GM23338 (cell line): Measurements from ENCODE around the gene SLC19A2. TPM values are rescaled to one million over a fixed set of nuclear protein-coding genes. Genes with fewer than 3 reads are reported as not detected.

Source experiments
- ATAC-seq: fragments of 200-7000 bp; cut with Tn5 transposase; 3 replicates; pipeline ENCODE4 v1.9.1; 2020
- DNase-seq: peaks from one replicate; pipeline ENCODE4 v3.0.0-alpha.2; 2015; ENCODE audit warnings: low spot score
- H2AFZ ChIP-seq: fragments of 200-600 bp; sonication (generic); 2 replicates; pipeline ENCODE4 v1.8.0; 2016; ENCODE audit warnings: antibody characterized with exemption, mild to moderate bottlenecking, moderate library complexity
- H3F3A ChIP-seq: fragments of 200-600 bp; sonication (generic); replicated peaks from 2 replicates; pipeline ENCODE4 v1.8.0; 2017; ENCODE audit warnings: antibody characterized with exemption, mixed run types, low read depth
- H3K27ac ChIP-seq: fragments of 200-600 bp; sonication (generic); 2 replicates; pipeline ENCODE4 v1.6.1; 2016; ENCODE audit warnings: low read depth
- H3K27me3 ChIP-seq: fragments of 200-600 bp; sonication (generic); 2 replicates; pipeline ENCODE4 v1.8.0; 2016; ENCODE audit warnings: mild to moderate bottlenecking, mixed run types, moderate library complexity; ENCODE audit not compliant: insufficient read depth
- H3K36me3 ChIP-seq: fragments of 200-600 bp; sonication (generic); 2 replicates; pipeline ENCODE4 v1.8.0; 2016; ENCODE audit warnings: mild to moderate bottlenecking; ENCODE audit not compliant: insufficient read depth
- H3K4me1 ChIP-seq: fragments of 200-600 bp; sonication (generic); 2 replicates; pipeline ENCODE4 v1.8.0; 2016; ENCODE audit warnings: mild to moderate bottlenecking, moderate library complexity; ENCODE audit not compliant: insufficient read depth
- H3K4me2 ChIP-seq: fragments of 200-600 bp; sonication (generic); 2 replicates; pipeline ENCODE4 v1.7.1; 2017; ENCODE audit warnings: mixed run types
- H3K4me3 ChIP-seq: fragments of 200-600 bp; sonication (generic); 2 replicates; pipeline ENCODE4 v1.6.1; 2016; ENCODE audit warnings: mixed run types
- H3K79me2 ChIP-seq: fragments of 200-600 bp; sonication (generic); replicated peaks from 2 replicates; pipeline ENCODE4 v1.8.0; 2017; ENCODE audit warnings: mild to moderate bottlenecking; ENCODE audit not compliant: insufficient read depth
- H3K9me2 ChIP-seq: fragments of 200-600 bp; sonication (generic); 2 replicates; pipeline ENCODE4 v1.8.0; 2017; ENCODE audit not compliant: insufficient read depth
- H4K20me1 ChIP-seq: fragments of 200-600 bp; sonication (generic); replicated peaks from 2 replicates; pipeline ENCODE4 v1.8.0; 2017; ENCODE audit warnings: mild to moderate bottlenecking; ENCODE audit not compliant: insufficient read depth
- H3K27ac Mint-ChIP-seq: 2 replicates; pipeline ENCODE4 v1.8.0; 2020; ENCODE audit warnings: inconsistent platforms, mild to moderate bottlenecking, moderate library complexity, mixed read lengths
- H3K27me3 Mint-ChIP-seq: 3 replicates; pipeline ENCODE4 v1.8.0; 2022; ENCODE audit warnings: low read depth, mild to moderate bottlenecking, moderate library complexity, mixed read lengths, inconsistent platforms; ENCODE audit not compliant: insufficient read depth, poor library complexity
- H3K36me3 Mint-ChIP-seq: 3 replicates; pipeline ENCODE4 v1.8.0; 2021; ENCODE audit warnings: low read depth, mild to moderate bottlenecking, inconsistent platforms, moderate library complexity, mixed read lengths
- H3K4me1 Mint-ChIP-seq: 3 replicates; pipeline ENCODE4 v1.8.0; 2020; ENCODE audit warnings: mild to moderate bottlenecking, inconsistent platforms, mixed read lengths
- H3K4me3 Mint-ChIP-seq: 3 replicates; pipeline ENCODE4 v1.8.0; 2021; ENCODE audit warnings: moderate library complexity, mild to moderate bottlenecking, inconsistent platforms, mixed read lengths
- H3K9me3 Mint-ChIP-seq: 3 replicates; pipeline ENCODE4 v1.8.0; 2020; ENCODE audit warnings: moderate library complexity, mild to moderate bottlenecking, inconsistent platforms, mixed read lengths
- CREB1 ChIP-seq: fragments of 250-450 bp; sonication (Bioruptor Pico); IDR thresholded peaks from 2 replicates; pipeline ENCODE4 v1.5.0; 2020; ENCODE audit warnings: low read depth, mild to moderate bottlenecking, moderate library complexity
- ETS1 ChIP-seq: IDR thresholded peaks from 2 replicates; pipeline ENCODE4 v1.6.1; 2016; ENCODE audit warnings: antibody characterized with exemption
- EZH2 ChIP-seq: fragments of 200-600 bp; sonication (generic); IDR thresholded peaks from one replicate; pipeline ENCODE4 v1.8.0; 2017; ENCODE audit warnings: antibody characterized with exemption, mild to moderate bottlenecking, low read depth; ENCODE audit not compliant: unreplicated experiment
- EZH2phosphoT487 ChIP-seq: fragments of 200-600 bp; sonication (generic); IDR thresholded peaks from one replicate; pipeline ENCODE4 v1.8.1; 2018; ENCODE audit warnings: antibody characterized with exemption; ENCODE audit not compliant: unreplicated experiment
- JUNB ChIP-seq: IDR thresholded peaks from one replicate; pipeline ENCODE4 v1.6.1; 2016; ENCODE audit warnings: antibody characterized with exemption; ENCODE audit not compliant: unreplicated experiment
- REST ChIP-seq: IDR thresholded peaks from one replicate; pipeline ENCODE4 v1.6.1; 2018; ENCODE audit warnings: antibody characterized with exemption; ENCODE audit not compliant: unreplicated experiment
- STAT1 ChIP-seq: IDR thresholded peaks from one replicate; pipeline ENCODE4 v1.6.1; 2016; ENCODE audit warnings: antibody characterized with exemption; ENCODE audit not compliant: unreplicated experiment
- ZNF114 ChIP-seq: fragments of 250-450 bp; sonication (Bioruptor Pico); IDR thresholded peaks from 2 replicates; pipeline ENCODE4 v1.5.0; 2020; ENCODE audit warnings: mild to moderate bottlenecking, moderate library complexity
- ZNF331 ChIP-seq: fragments of 250-450 bp; sonication (Bioruptor Pico); IDR thresholded peaks from 2 replicates; pipeline ENCODE4 v1.5.0; 2020; ENCODE audit warnings: low read depth, mild to moderate bottlenecking, moderate library complexity
- polyA plus RNA-seq: library from polyadenylated mRNA; unstranded; fragments of >200 nt; fragmentation: Nextera tagmentation; extraction: Ambion mirVana; gene quantifications from 2 replicates; pipeline ENCODE4 v1.2.1, GENCODE V29; 2016
- total RNA-seq: library from RNA; depleted of rRNA; stranded (reverse); fragments of >200 nt; shearing (Covaris generic); gene quantifications from 2 replicates; pipeline ENCODE4 v1.2.3, GENCODE V29; 2014

SLC19A2 gene
- total and polyA plus RNA-seq, 2 experiments from 2014 or later = 11.1 to 39.1 TPM

- Mint-ChIP-seq H3K4me3 (no peak overlapping the region), H3K27me3 (no peaks in the 10 kb centered on the region), H3K36me3 (no peaks in the 10 kb centered on the region), H3K9me3 (no peaks in the 10 kb centered on the region), H3K27ac (peak overlapping the region; percentile 97), H3K4me1 (peaks cover 43% of the 10 kb centered on the region)
- Histone ChIP-seq H3F3A (no peaks in the 10 kb centered on the region), H3K36me3 (no peaks in the 10 kb centered on the region), H3K4me1 (peaks cover 20% of the 10 kb centered on the region; the same call in 1 of the 2 replicates), H3K4me3 (no peak overlapping the region), H3K4me2 (no peak overlapping the region), H2AFZ (no peak overlapping the region), H3K27me3 (no peaks in the 10 kb centered on the region), H3K79me2 (no peaks in the 10 kb centered on the region), H4K20me1 (no peaks in the 10 kb centered on the region), H3K27ac (no peak overlapping the region), H3K9me2 (no peaks in the 10 kb centered on the region)
- DNase-seq (no peak), ATAC-seq (no peak)
- TF ChIP-seq ETS1 = no peak
- TF ChIP-seq JUNB = no peak
- no peak for TF ChIP-seq EZH2phosphoT487
- TF ChIP-seq STAT1 = no peak
- TF ChIP-seq CREB1 (CRISPR knock-in tag) = no peak
- no peak for TF ChIP-seq ZNF331 (CRISPR knock-in tag)
- TF ChIP-seq REST = no peak
Measured at GRCh38 chr1:169527451-169528214, 41.9 kb upstream of the SLC19A2 start.

- H3K9me3 Mint-ChIP-seq = no peaks in the 10 kb centered on the region
- Histone ChIP-seq H3K27me3 (no peaks in the 10 kb centered on the region), H3K79me2 (no peaks in the 10 kb centered on the region), H4K20me1 (no peaks in the 10 kb centered on the region), H3K9me2 (no peaks in the 10 kb centered on the region), H3K36me3 (no peaks in the 10 kb centered on the region), H2AFZ (no peak overlapping the region), H3K4me3 (no peak overlapping the region), H3K4me1 (peaks cover 20% of the 10 kb centered on the region; the same call in 1 of the 2 replicates), H3F3A (no peaks in the 10 kb centered on the region), H3K27ac (no peak overlapping the region), H3K4me2 (no peak overlapping the region)
- TF ChIP-seq EZH2 (no peak), REST (no peak), ZNF114 (CRISPR knock-in tag) (no peak)
- no peak for DNase-seq
- H3K4me1 Mint-ChIP-seq = peaks cover 43% of the 10 kb centered on the region
- no peak overlapping the region for H3K4me3 Mint-ChIP-seq
- H3K27me3 Mint-ChIP-seq = no peaks in the 10 kb centered on the region
- H3K27ac Mint-ChIP-seq = no peak overlapping the region
- ATAC-seq = no peak
- H3K36me3 Mint-ChIP-seq = no peaks in the 10 kb centered on the region
Measured at GRCh38 chr1:169527001-169527400, 41.3 kb upstream of the SLC19A2 start.
